ENCODE data around the gene CRACR2B.

Gene CRACR2B

DNA sequence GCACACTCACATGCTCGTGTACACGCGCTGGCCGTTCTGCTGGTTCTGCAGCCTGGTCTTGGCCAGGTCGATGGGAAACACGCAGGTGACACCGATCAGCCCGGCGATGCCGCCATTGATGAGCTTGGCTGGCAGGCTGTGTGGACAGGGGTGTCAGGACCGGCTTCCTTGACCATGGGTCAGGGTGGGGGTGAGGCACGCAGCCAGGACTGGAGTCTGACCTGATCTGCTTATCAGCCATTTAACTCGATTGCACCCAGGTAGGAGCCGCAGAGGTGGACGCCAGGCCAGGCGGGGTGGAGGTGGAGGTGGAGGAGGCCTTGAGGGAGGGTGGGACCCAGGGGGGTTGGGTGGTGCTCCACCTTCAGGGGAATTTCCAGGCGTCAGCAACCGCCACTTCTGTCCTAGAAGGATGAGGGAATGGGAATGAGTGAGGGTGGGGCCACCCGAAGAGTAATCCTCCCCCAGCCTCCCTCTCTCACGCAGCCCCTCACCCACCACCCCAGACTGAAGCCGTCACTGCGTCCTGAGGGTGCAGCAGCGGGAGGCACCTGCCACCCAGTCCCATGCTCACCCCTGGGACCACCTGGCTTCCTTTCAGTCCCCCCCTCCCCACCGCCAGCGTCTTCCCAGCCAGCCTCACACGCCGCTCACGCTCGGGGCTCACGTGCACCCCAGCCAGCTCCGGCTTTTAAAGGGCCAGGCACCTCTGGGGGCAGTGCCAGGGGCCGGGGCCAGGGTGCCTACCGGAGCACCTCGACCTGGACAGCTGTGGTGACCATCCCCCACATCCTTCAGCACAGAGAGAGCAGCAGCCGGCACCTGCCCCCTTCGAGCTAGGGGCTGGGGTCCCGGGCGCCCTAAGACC is 32.7 kb upstream of the CRACR2B start:
- DNase-seq (ENCODE audit: low read depth in 2 of 2), result no peak

DNA sequence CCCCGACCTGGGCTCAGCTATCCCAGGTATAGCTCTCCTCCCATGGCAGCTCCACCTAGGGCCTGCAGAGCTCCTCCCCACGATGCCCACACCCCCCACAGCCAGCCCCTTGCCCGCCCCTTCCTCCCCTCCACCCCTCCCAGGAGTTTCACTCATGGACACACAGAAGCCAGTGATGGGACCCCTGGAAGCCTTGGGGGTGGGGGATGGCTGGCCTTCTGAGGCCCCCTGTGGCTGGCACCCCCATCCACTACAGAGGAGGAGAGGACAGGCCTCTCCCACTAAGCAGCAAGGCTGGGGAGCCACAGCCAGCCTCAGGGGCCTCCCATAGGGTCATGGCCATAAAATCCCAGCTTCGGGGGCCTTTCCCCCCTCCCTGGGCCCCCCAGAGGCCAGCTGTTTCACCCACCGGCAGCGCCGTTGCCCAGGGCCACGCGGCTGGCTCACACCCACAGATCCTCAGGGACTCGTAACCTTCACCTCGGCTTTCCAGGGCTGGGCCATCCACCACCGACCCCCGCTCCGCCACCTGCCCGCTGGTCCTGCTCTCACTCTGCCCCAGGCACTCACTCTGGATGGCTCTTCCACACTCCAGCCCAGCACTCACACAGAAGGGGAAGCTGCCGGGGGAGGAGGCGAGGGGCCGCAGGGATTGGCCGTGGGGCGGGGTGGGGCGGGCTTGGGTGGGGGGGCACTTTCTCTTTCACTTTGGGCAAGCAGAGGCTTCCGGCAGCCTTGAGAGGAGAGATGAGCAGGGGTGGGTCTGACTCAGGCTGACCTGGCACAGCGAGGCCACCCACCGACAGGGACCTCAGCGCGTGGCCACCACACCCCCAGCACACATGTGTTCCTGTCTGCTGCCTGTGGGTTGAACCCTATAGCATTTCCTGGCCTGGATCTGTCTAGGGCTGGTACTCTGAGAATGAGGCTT is 31.8 kb upstream of the CRACR2B start:
- DNase-seq (ENCODE audit: low read depth in 2 of 2), result peak; percentile 75 to 81

DNA sequence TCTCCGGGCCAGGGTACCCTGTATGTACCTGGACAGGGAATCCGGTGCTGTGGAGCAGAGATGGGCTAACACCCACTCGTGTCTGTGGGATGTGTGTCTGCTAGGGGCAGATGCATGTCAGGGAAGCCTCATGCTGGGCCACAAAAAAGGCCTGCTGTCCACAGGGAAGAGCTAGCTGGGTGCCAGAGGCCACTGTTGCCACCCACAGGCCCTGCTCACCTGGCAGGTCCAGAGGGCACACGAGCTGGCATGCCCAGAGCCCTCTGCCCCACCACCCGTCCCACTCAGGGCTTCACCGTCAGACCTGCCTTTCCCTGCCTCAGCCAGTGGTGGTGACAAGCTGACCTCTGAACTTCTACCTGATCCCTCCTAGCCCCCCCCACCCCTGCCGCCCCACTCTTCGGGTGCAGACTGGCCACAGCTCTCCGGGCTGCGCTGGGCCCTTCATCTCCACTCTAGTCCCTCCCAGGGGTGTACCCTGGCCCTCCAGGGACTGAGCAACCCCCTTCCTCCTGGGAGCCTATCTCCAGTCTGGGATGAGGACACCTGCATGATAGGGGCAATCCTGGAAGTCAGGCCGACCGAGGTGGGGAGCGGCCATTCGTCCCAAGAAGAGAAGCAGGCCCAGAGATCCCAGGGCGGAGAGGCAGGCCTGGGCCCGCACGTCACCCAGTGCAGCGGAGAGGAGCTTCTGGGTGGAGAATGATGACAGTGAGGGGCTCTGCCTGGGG is 31.0 kb upstream of the CRACR2B start:
- no peak for DNase-seq (ENCODE audit: low read depth in 2 of 2)

DNA sequence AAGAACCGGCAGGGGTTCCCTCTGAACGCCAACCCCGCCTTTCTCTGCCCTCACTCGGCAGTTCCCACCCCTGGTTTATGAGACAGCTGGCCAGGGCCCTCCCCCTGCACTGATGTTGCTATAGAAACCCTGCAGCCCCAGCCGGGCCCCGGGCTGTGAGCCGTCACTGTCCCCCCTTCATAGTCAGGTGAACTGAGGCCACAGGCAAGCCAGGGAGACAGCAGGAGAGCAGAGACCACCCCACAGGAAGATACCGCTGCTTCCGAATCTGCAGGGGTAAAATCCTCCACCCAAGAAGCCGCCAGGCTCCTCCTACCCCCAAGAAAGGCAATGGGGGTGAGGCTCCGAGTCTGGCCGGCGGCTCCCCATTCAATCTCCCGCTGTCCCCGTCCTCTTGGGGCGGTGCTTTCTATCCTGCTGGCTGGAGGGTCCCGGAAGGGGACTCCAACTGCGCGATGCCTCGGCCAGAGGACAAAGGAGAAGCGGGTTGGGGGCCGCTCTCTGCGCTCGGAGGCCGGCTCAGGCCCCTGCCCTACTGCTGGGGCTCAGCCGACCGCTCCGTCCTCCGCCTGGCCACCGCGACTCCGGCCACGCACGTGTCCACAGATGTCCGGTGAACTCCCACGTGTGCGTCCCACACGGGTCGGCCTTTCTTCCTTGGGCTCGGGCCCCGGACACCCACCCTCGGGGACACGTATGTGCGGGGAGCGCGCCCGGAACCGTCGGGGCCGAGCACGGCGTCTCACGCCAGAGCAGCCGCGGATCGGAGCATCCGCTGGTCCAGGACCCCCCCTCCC is 30.2 kb upstream of the CRACR2B start:
- DNase-seq (ENCODE audit: low read depth in 2 of 2), result peak; percentile 66 to 76

DNA sequence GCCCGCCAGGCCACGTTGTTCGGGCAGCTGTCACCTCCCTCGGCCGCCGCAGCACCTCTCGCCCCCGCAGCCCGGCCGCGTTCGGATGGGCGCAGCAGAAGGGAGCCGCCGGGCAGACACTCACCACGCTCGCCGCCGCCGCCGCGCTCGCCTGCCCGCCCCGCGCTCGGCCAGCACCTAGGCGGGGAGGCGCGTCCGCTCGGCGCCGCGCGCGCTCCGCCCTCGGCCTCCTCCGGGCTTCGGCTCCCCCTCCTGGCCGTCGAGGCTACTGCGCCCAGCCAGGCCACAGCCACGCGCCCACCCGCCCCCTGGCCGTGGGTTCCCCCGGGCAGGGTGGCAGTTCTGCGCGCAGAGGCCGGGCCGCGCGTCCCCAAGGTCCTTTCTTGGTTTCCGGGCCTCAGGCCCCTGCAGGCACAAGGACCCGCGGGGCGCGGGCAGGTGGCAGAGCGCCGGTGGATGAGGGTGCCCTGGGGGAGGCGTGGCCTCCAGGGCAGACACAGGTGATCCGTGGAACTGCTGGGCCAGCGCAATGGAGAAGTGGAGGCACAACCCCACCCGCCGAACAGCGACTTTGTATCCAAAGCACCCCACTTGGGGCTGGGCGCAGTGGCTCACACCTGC is 29.5 kb upstream of the CRACR2B start, which contains the start of gene SLC25A22:
SLC25A22 (minus strand) TSS at position 189 of the 621 bp plus-strand sequence. CDS start 3,275 bp downstream, outside the sequence.
- DNase-seq (ENCODE audit: low read depth in 2 of 2), result peak; percentile 76 to 79

DNA sequence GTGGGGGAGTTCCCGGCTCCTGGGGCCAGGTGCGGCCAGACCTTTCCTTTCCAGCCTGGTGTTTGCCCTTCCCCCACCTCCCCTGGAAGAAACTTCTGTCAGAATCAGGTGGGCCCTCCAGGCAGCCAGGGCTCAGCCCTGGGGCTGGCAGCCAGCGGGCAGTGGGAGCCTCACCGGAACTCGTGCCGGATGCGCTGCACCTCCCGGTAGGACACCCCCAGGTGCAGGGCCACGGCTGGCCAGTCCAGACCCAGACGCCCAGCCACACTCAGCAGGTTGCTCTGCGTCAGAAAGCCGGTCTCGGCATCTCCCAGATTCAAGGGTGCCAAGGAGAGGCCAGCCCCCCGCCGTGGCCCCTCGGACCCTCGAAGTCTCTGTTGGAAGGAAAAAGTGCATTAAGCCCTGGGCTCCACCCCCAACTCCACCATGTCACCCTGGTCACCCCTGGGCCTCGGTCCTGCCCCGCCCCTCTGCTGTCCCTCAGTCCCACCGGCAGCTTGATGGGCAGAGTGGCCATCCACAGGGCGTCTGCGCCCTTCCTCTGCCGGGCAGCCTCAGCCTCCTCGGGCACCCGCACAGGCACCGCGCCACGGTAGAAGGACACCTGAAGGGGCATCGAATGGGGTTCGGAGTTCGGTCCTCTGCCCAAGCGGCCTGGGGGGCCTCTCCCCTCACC is 27.9 kb upstream of the CRACR2B start:
- DNase-seq (ENCODE audit: low read depth in 2 of 2), result no peak

DNA sequence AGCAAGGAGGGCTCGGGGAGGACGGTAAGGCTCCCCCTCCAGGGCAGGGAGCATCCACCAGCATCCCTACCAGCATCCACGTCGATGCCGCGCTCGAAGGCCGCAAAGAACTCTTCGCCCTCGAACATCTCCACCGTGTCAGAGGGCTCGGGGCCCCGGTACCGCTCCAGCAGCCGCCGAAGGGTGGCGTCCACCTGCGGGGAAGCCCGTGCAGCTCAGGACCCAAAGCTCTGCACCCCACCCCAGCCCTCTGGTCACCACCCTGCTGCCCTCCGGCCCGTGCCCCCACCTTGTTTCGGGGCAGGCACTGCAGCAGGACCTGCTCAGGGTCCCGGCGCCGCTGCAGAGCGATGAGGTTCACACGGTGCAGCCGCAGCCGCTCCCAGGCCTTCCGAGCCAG is 27.2 kb upstream of the CRACR2B start:
- DNase-seq (ENCODE audit: low read depth in 2 of 2), result no peak

DNA sequence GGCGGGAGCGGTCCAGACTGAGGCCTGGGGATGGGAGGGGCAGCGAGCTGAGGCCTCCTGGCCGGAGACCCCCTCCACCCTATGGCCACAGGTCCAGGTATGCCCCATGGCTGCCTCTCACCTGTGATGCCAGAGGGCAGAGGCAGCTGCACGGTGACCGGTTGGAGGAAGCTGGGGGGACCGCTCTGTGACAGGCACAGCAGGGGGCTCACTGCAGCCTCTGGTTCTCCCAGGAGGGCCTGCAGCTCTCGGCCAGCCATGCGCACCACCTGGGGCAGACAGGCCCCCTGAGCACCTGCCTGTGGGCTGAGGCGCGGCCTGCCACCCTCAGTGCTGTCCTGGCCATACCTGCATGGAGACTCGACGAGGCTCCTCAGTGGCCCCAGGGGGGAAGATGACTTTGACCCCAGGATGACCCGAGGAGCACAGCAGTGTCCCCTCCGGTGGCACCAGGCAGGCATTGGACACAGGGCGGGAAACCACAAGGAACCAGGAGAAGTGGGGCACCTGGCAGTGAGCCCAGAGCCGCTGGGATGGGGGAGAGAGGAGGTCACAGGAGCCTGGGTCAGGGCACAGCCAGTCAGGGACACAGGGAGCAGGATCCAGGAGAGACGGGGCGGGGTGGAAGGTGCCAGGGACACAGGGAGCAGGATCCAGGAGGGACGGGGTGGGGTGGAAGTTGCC is 26.5 kb upstream of the CRACR2B start:
- no peak for DNase-seq (ENCODE audit: low read depth in 2 of 2)

DNA sequence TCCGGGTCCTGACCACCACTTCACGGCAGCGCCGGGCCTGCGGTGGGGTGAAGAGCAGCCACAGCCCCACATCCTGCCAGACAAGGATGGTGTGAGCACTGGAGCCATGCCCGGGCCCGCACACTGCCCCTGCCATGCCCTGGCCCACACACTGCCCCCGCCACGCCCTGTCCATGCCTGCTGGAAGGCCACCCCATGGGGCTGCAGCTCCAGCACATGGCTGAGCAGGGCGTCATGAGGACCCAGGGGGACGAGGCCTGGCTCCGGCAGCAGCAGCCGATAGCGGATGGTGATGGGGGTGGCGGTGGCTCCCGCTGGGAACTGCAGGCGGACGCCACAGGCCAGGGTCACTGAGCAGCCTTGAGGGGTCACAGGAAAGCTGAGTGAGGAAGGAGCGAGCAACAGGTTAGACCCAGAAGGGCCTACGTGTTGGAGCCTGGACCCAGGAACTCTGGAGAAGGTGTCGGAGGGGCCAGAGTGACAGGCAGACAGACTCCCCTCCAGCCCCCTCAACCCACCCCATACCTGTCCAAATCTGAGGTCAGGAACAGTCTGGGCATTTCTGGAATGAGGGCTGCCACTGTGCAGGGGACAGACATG is 25.6 kb upstream of the CRACR2B start:
- no peak for DNase-seq (ENCODE audit: low read depth in 2 of 2)

DNA sequence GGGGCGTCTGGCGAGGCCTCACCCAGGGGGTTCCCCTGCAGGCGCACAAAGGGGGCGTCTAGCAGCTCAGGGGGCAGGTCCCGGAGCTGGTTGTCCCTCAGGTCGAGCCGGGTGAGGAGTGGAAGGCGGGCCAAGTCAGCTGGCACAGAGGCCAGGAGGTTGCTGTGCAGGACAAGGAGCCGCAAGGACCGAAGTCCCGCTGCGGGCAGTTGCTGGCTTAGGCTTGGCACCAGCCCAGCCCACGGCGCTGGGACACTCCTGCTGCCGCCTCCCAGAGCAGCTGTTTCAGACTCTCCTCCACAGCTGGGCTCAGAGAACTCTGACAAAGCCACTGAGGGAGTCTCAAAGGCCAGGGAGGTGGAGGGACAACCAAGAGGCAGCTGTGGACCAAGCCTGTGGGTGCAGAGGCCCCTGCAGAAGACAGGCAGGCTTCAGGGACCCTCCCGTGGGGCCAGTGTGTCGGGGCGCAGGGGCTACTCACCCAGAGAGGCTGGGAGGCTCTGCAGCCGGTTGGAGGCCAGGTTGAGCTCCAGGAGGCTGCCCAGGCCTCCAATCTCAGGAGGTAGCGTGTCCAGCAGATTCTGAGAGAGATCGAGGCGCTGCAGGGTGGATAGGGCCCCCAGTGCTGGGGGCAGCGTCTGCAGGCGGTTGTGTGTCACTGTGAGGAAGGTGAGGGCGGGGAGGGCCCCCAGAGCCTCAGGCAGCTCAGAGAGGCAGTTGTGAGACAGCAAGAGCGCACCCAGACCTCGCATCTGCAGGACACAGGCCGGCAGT is 24.8 kb upstream of the CRACR2B start:
- no peak for DNase-seq (ENCODE audit: low read depth in 2 of 2)

DNA sequence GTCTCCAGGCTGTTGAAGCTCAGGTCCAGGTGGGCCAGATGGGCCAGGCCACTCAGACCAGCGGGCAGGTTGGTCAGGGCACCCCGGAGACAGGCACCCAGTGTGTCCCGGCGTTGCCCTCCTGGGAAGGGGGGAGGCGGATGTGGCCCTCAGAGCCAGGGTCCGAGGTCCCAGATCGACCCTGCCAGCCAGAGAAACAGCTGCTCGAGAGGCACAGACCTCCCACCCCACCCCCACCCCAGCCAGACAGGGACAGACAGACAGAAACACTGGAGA is 24.3 kb upstream of the CRACR2B start:
- no peak for DNase-seq (ENCODE audit: low read depth in 2 of 2)

DNA sequence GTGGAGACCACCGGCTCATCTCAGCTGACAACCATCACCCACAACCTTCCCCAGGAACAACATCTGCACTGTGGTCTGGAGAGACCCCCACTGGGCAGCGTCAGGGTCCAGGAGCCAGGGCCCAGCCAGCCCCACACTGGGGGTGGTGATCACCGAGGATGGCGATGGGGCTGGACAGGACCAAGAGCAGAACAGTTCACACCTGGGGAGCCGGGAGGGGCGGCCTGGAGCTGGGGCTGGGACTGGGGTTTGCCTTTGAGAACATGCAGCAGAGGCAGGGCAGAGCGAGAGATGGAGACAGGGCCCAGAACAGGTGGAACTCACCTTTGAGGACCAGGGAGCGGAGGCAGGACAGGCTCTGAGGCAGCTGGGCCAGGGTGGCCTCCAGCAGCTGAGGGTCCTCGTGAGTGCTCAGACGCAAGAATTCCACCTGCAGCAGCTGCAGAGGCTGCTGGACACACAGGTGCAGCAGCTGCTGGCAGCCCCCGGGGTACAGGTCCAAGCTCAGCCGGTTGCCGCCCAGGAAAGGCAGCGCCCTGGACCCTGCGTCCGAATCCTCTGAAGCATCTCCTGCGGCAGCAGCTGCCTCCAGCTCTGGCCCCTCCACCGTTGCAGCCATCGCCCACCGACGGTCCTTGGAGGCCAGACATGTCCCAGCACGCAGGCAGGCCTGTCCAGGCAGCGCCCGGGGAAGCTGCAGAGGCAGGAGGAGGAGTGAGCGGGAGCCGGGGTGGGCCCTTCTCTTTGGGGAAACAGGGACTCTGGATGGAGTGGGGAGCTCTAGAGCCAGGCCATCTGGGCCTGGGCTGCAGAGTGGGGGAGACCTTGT is 23.7 kb upstream of the CRACR2B start:
- DNase-seq (ENCODE audit: low read depth in 2 of 2), result no peak

DNA sequence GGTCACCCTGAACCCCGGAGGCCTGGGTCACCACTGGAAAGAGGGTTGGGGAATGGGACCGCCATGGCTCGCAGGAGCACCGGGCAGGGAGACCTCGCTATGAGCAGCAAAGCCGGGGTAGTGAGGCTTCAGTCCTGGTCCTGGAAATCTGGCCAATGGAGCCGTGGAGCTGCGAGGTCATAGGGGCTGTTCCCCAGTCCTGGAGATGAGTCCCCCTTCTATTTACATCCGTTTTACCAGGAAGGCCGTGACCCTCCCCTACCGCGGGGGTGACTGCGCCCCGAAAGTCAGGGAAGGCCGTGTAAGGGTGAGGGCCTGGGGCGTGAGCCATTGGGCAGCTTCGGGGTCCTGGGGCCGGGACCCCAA is 23.1 kb upstream of the CRACR2B start:
- DNase-seq (ENCODE audit: low read depth in 2 of 2), result no peak

DNA sequence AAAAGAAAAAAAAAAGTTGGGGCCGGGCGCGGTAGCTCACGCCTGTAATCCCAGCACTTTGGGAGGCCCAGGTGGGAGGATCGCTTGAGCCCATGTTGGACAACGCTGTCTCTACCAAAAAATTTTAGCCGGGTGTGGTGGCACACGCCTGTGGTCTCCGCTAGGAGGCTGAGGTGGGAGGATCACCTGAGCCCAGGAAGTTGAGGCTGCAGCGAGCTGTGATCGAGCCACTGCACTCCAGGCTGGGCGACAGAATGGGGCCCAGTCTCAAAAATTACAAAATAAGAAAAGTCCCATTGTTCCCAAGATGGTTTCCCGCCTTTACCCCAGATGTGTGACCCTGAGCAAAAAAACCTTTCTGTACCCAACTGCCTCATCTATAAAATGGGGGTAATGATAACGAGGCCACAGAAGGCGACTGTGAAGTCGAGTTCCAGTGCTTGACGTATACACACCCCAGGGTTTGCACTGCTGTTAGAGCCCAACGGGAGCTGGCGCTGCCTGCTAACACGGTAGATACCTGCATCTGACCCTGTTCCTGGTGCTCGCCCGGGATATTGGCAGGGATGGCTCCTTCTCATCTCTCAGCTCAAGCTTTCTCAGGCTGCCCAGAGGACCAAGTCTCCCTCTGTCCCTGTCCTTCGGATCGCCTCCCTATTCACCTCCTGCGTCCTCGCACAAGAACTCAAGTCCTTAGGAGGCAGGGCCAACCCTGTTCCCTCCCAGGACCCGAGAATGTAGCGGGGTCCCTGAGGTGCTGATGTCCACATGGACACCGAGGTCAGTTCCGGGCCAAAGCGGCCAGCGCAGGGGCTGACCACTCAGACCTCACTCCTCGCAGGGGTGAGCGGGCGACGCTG is 19.1 kb upstream of the CRACR2B start:
- no peak for DNase-seq (ENCODE audit: low read depth in 2 of 2)

DNA sequence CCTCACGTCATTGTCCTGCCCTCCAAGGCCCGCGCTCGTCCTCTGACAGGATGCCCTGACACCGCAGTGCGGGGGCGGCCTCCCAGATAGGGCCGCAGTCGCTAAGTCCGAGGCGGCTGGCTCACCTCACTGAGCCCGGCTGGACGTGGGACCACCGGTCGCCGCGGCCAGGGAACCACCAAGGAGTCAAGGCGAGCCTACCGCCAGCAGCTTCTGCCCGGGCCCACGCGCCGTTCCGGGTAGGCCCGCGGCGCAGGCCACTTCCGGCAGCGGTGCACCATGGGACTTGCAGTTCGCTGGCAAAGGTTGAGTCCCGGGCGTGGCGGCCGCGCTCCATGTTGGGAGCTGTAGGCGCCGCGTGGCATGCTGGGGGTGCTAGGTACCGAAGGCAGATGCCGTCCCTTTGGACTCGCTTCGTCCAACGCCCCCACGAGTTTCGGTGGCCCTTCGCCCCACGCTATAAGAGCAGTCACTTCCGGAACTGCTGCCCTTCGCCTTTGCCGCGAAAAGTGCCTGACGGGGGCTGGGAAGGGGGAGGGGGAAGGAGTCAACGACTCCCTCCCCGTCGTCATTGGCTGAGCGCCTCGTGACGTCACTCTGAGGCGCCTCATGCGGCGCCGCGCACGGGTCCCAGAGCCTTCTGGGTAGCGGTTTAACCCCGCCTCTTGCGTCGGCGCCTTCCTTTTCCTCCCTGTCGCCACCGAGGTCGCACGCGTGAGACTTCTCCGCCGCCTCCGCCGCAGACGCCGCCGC is 18.3 kb upstream of the CRACR2B start, which contains the start of gene RPLP2:
RPLP2 (plus strand) TSS at position 681 of the 753 bp plus-strand sequence. CDS start 268 bp downstream, outside the sequence.
- DNase-seq (ENCODE audit: low read depth in 2 of 2), result peak; percentile 96 to 98
